ENCODE data around the gene LHX3.
A peak's percentile ranks its signal among the peaks of the same experiment; 100 is the strongest.

Gene LHX3

GRCh38 chr9:136207616-136208015, 2.7 kb upstream of the LHX3 start:
- no peak for DNase-seq (ENCODE audit: low spot score)

- DNase-seq (ENCODE audit: low spot score) = no peak
Observed at GRCh38 chr9:136206602-136207275, 1.8 kb upstream of the LHX3 start.

- DNase-seq (ENCODE audit: low spot score) = no peak
Observed at GRCh38 chr9:136205707-136205992, 722 bp upstream of the LHX3 start.

GRCh38 chr9:136204145-136204805, 653 bp downstream of the LHX3 start:
- no peak for DNase-seq (ENCODE audit: low spot score)

- no peak for DNase-seq (ENCODE audit: low spot score)
Observed at GRCh38 chr9:136203408-136204144, 1.4 kb downstream of the LHX3 start.

GRCh38 chr9:136202454-136203407, 2.2 kb downstream of the LHX3 start:
- no peak for DNase-seq (ENCODE audit: low spot score)

- DNase-seq (ENCODE audit: low spot score) = peak; percentile 84
Observed at GRCh38 chr9:136201609-136202453, 3.1 kb downstream of the LHX3 start.

- no peak for DNase-seq (ENCODE audit: low spot score)
Observed at GRCh38 chr9:136201174-136201573, 3.8 kb downstream of the LHX3 start.

GRCh38 chr9:136200424-136200823, 4.5 kb downstream of the LHX3 start:
- DNase-seq (ENCODE audit: low spot score) = no peak

- DNase-seq (ENCODE audit: low spot score) = no peak
Observed at GRCh38 chr9:136199391-136200288, 5.3 kb downstream of the LHX3 start.

- DNase-seq (ENCODE audit: low spot score) = no peak
Observed at GRCh38 chr9:136198605-136199083, 6.3 kb downstream of the LHX3 start.

- DNase-seq (ENCODE audit: low spot score) = no peak
Observed at GRCh38 chr9:136197930-136198604, 6.9 kb downstream of the LHX3 start.

GRCh38 chr9:136197084-136197875, 7.6 kb downstream of the LHX3 start:
- no peak for DNase-seq (ENCODE audit: low spot score)

GRCh38 chr9:136196404-136197083, 8.4 kb downstream of the LHX3 start:
- no peak for DNase-seq (ENCODE audit: low spot score)

GRCh38 chr9:136194540-136194939, 10.4 kb downstream of the LHX3 start:
- no peak for DNase-seq (ENCODE audit: low spot score)

- DNase-seq (ENCODE audit: low spot score) = no peak
Observed at GRCh38 chr9:136193891-136194279, 11.0 kb downstream of the LHX3 start.

- DNase-seq (ENCODE audit: low spot score) = no peak
Observed at GRCh38 chr9:136193127-136193890, 11.6 kb downstream of the LHX3 start.
